ENCODE data around the gene SSTR4.

DNA sequence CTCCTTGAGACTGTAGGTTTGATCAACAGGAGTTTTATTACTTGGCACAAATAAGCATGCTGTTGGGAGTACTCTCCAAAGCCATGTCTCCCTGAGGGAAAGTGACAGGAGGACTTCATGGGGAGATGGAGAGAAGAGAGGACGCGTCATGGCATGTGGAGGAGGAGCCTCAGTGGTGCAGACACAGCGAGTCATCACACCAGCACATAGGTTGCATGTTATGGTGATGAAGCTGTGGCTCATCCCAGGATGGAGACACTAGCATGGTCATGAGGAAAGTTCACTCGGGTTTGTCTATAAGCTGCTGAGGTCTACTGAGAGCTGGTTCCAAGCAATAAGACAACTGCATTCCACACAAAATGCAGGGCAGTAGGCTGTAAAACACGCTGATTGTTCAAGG, 13.2 kb upstream of the SSTR4 start:
- TF ChIP-seq POLR2AphosphoS5 (IDR thresholded peaks at IDR 0.05; ENCODE audit: low read depth, low read length): no peak
- TF ChIP-seq CTCF (IDR thresholded peaks at IDR 0.05): no peak
- no peak for TF ChIP-seq TCF7L2 (IDR thresholded peaks at IDR 0.05; ENCODE audit: low read depth, low read length)
- TF ChIP-seq REST (IDR thresholded peaks at IDR 0.05; ENCODE audit: insufficient read depth in 1 of 2, low read depth in 2 of 2, low read length in 1 of 2): no peak
- no peak for TF ChIP-seq SIN3A (IDR thresholded peaks at IDR 0.05; ENCODE audit: borderline replicate concordance, insufficient read depth, low read depth, low read length)

Measured in Panc1 (cell line).